ENCODE data around the gene TNPO2.
A peak's percentile ranks its signal among the peaks of the same experiment; 100 is the strongest.
"Not testable (repeated sequence)": the region's sequence is repeated elsewhere in the genome, so short reads cannot be mapped to it uniquely, and the experiment has no call there.

TNPO2 gene

DNA sequence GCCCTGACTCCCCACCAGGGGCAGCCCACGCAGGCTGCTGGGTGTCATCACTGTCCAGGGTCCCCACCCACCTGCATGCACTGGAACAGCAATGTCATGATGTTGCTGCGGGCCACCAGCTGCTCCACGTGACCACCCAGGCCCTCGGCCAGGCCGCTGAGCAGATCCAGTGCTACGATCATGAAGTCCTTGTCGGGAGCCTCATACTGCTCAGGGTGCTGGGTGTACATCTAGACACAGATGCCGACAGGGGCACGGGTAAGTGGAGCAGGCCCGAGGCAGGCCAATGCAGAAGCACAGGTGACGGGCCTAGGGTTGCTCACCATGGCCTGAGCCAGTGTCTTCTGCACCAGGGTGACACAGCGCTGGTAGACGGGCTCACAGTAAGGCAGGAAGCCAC, 18.6 kb downstream of the TNPO2 start:
- DNase-seq: no peak

- DNase-seq: no peak
Measured at GRCh38 chr19:12703046-12703445, 20.7 kb downstream of the TNPO2 start.

DNA sequence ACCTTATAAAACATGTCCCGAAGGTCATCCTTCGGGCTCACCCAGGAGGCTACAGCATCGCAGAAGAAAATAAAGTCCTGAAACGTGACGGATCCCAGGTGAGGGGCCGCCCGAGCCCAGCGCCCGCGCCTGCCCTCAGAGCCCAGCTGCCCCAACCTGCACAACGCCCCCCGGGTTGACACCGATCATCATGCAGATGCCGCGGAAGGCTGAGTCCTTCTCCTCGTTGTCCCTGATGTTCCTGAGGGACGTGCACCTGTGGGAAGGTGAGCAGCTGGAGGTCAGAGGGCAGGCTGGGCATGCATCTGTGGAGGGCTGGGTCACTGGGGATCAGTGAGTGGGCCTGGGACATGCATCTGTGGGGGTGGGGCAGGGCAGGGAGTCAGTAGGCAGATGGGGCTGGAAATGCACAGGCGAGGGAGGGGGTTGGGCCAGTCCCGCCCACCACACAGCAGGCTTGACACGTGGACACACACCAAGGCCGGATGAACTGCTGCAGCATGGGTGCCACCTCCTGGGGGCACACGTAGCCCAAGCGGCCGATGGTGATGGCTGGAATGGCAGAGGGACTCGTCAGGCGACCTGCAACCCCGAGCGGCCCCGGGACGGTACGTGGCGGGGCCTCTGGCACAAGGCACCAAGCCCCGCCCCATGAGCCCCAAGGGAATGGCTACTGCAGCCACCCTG, 22.0 kb downstream of the TNPO2 start:
- DNase-seq: no peak

DNA sequence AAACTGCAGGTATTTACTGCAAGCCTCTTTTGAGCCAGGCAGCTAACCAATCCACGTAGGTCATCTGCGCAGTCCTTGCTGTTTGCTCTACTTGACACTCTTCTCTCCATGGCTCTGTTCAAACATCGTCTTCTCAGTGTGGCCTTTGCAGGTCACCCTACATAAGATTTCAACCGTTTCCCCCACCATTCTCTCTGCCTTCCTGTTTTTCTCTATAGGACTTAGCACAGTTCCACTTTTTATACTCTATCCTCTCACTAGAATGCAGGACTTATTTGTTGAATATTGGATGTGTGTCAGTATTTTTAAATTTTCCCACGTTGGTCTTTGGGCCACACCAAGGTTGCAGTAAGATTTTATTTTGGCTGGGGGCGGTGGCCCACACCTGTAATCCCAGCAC, 25.6 kb downstream of the TNPO2 start:
- no peak for DNase-seq

- not testable (repeated sequence) for DNase-seq
Measured at GRCh38 chr19:12697425-12697824, 26.3 kb downstream of the TNPO2 start.

DNA sequence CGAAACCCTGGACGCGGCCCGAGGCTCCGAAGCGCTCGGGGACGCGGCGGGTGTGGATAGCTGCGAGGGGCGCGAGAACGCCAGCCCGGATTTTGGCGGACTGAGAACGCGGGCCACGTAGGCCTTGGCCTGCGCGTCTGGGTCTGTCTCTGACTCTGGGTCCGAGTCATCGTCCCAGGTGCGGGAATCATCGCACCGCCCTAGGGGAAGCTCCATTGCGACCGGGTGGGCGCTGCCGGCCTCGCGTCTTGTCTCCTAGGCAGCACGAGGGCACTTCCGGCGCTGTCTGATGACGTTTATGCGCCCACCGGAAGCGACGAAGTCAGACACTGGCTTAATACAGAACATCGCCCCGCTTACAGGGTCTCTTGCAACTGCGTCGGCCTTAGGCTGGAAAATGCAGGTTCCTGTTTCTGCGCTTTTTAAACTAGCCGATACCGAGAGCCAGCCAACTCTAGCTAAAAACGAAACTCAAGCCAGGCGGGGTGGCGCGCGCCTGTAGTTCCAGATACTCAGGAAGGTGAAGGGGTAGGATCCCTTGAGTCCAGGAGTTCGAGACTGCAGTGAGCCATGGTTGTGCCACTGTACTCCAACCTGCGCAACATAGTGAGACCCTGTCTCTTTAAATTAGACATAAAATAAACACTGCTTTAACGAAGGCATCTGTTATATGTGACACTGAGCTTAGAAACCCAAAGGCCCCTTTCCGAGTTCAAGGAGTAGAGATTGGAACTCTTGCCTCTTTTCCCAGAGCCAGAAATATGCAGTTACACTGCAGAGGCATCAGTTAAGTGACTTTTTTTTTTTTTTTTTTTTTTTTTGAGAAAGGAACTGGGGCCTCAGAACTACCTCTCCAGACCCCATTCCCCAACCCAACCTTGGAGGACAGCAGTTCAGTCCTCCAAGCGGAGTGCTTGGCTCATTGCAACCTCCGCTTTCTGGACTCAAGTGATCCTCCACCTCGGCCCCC, 27.1 kb downstream of the TNPO2 start, which contains the start of gene FBXW9:
Gene FBXW9 (minus strand): TSS at position 266 of the 970 bp plus-strand sequence. CDS start 50 bp downstream, at position 216.
- peak; percentile 84 for DNase-seq

GRCh38 chr19:12695997-12696365, 27.8 kb downstream of the TNPO2 start:
- no peak for DNase-seq

- DNase-seq: no peak
Measured at GRCh38 chr19:12695514-12695913, 28.2 kb downstream of the TNPO2 start.

DNA sequence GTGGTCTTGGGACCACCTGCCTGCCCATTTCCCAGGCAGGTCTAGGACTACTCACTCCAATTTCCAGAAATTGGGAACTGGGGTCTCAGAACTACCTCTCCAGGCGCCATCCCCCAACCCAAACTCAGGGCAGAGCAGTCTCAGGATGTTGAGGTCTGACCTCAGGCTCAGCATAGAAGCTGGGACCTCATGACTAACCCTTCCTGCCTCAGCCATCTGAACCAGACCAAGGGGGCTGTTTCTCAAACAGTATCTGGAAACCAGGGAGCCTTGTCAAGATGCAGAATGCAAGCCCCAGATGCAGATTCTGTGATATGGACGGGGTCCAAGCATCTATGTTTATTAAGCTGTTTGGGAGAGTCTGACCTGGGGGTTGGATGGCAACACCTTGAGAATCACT, 28.6 kb downstream of the TNPO2 start:
- DNase-seq: peak; percentile 34

DNA sequence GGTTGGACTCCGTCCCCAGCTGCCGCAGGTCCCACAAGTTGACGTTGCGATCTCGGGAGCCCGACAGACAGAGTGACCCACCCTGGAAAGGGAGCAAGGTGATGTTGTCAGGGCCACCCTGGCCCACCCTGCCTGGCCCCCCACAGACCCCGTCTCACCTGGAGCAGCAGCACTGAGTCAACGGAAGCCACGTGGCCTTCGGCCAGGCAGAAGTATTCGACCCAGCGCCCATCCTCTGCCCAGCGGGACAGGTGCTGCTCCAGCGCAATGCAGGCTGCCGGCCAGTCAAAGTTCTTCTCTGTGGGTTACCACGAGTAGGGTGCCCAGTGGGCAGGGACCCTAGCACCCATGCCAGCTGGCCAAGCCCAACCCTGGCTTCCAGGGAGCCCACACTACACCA, 29.1 kb downstream of the TNPO2 start:
- DNase-seq: no peak

DNA sequence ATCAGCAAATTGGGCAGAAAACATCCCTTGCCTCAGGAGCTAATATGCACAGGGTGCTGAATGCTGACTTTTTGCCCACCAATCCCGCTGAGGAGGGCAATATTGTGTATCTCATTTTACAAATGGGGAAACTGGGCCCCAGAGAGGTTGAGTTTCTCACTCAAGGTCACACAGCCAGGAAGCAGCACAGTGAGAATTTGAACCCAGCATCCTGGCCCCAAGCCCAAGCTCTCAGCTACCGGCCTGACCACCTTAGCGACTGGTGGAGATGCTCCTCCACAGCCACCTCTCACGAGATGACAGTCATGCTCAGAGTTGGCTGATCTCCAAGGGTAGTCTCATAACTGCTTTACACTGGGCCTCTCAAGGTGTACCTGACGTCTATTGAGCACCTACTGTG, 30.8 kb downstream of the TNPO2 start:
- no peak for DNase-seq

DNA sequence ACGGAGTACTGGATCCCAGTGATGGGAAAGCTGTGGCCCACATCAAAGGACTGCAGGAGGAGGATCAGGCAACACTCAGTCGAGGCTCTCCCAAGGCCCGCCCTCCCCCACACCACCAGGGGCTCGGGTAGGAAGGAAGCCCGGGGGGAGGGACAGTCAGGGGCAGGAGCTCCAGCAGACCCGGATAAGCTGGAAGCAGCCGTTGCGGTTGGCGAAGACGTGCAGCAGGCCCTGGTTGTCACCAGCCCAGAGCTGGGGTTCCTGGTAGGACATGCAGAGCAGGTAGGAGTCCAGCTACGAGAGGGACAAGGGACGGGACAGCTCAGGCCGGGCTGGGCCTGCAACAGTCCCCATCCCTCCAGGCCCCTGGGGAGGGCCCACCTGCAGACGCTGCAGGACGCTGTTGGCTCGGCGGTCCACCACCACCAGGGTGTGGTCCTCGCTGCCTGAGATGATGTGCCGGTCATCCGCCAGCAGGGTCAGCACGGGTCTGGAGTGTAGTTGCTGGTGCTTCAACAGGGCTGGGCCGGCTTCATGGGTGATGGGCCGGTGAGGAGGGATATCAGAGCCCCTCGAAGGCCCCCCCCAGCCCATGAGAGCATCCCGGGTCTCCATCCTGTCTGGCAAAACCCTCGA, 34.0 kb downstream of the TNPO2 start:
- DNase-seq: no peak

GRCh38 chr19:12689012-12689411, 34.7 kb downstream of the TNPO2 start:
- no peak for DNase-seq

GRCh38 chr19:12687496-12688196, 36.1 kb downstream of the TNPO2 start, which contains the start of gene GNG14:
TSS of gene GNG14 (plus strand) at chr19:12687998. CDS start at chr19:12688049, 51 bp downstream.
- DNase-seq: no peak

DNA sequence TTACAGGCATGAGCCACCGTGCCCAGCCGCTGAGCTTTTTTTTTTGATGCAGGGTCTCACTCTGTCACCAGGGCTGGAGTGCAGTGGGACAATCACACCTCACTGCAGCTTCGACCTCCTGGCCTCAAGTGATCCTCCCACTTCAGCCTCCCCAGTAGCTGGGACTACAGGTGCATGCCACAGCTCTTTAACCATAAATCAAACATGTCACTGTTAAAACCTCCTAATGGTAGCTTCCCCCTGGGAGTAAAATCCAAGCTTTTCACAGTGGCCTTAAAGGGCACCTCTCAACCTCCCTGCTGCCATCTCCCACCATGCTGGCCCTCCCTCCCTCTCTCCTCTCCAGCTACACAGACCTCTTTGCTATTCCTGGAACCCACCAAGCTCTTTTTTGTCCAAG, 37.9 kb downstream of the TNPO2 start:
- no peak for DNase-seq

- peak; percentile 86 for DNase-seq
Measured at GRCh38 chr19:12681074-12681987, 42.4 kb downstream of the TNPO2 start, which contains the start of gene DHPS. TSS of gene DHPS (minus strand) at chr19:12681880. CDS start at chr19:12681766, 114 bp downstream.

DNA sequence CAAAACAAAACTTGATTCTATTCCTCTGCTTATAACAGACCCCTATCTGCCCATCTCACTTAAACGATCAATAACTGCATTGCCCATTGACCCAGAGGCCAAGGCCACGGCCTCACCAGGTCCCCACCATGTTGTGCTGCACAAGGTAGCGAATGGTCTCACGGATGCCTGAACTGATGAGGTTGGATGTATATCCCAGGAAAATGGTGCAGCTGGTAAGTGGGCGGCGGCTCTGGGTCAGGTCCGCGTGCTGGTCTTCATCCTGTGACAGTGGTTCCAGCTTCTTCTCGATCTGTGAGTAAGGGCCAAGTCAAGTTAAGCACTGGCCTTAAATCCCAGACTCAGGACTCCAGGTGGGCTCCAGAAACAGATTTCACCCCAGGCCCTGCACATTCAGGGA, 43.7 kb downstream of the TNPO2 start:
- DNase-seq: no peak

GRCh38 chr19:12678039-12678438, 45.7 kb downstream of the TNPO2 start:
- DNase-seq: not testable (repeated sequence)

- DNase-seq: no peak
Measured at GRCh38 chr19:12676928-12677327, 46.8 kb downstream of the TNPO2 start.

GRCh38 chr19:12676384-12676792, 47.3 kb downstream of the TNPO2 start:
- DNase-seq: peak; percentile 68

DNA sequence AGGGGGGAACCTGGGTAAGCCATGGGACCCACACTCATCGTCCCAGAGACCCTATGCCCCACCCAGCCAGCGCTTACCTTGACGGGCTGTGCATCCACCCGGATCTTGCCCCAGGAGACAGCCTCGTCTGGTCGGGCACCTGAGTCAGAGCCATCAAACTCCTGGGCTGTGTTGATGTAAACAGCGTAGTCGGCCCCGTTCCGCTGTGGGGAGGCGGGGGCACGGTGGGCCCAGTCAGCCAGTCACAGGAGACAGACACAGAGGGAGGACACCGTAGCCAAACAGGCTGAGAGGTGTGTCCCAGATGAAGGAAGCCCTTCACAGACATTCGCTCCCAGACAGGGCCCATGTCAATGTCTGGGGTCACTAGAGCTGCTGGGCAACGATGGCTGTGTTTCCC, 47.8 kb downstream of the TNPO2 start:
- DNase-seq: no peak

GRCh38 chr19:12675399-12675798, 48.3 kb downstream of the TNPO2 start:
- no peak for DNase-seq

Measured in NK-92 treated with Interleukin-12 subunit alpha and Interleukin-12 subunit beta, amount 100 ng/mL, for 24 hours (cell line).